Measurements from ENCODE around the gene NPY5R. TPM values are rescaled to one million over a fixed set of nuclear protein-coding genes. Genes with fewer than 3 reads are reported as not detected.

Gene NPY5R
- total RNA-seq, 1 experiment from 2014 or later: 7.1 TPM

- Histone ChIP-seq H3K9me3 (ENCODE audit: low read depth, low read length, poor library complexity, severe bottlenecking) (no peaks in the 10 kb centered on the region), H3K27ac (ENCODE audit: low read depth, low read length, poor library complexity, severe bottlenecking) (no peak overlapping the region), H3K4me1 (ENCODE audit: insufficient read depth, low read length, poor library complexity, severe bottlenecking) (no peaks in the 10 kb centered on the region), H3K36me3 (ENCODE audit: insufficient read depth, low read length, poor library complexity, severe bottlenecking) (no peaks in the 10 kb centered on the region), H3K27me3 (replicated peaks; ENCODE audit: insufficient read depth, low read depth, low read length, poor library complexity) (no peaks in the 10 kb centered on the region), H3K4me3 (ENCODE audit: low read depth, low read length, poor library complexity, severe bottlenecking) (no peak overlapping the region)
- TF ChIP-seq, protein P1, sequence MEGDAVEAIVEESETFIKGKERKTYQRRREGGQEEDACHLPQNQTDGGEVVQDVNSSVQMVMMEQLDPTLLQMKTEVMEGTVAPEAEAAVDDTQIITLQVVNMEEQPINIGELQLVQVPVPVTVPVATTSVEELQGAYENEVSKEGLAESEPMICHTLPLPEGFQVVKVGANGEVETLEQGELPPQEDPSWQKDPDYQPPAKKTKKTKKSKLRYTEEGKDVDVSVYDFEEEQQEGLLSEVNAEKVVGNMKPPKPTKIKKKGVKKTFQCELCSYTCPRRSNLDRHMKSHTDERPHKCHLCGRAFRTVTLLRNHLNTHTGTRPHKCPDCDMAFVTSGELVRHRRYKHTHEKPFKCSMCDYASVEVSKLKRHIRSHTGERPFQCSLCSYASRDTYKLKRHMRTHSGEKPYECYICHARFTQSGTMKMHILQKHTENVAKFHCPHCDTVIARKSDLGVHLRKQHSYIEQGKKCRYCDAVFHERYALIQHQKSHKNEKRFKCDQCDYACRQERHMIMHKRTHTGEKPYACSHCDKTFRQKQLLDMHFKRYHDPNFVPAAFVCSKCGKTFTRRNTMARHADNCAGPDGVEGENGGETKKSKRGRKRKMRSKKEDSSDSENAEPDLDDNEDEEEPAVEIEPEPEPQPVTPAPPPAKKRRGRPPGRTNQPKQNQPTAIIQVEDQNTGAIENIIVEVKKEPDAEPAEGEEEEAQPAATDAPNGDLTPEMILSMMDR (conservative IDR thresholded peaks at IDR 0.05; ENCODE audit: low read depth, low read length): no peak
- TF ChIP-seq EZH2 (IDR thresholded peaks at IDR 0.05; ENCODE audit: borderline replicate concordance, low read depth, low read length, poor library complexity, severe bottlenecking): no peak
- ChIA-PET CTCF (no interaction called here), POLR2A (ENCODE audit: low non-redundant PET) (no interaction called here)
- BruUV-seq (replicated peaks): no TSS peak
- DNase-seq (ENCODE audit: low spot score): no peak
- intact Hi-C loops (cut with micrococcal nuclease; ENCODE audit: unreplicated experiment): no loop called here
Measured at GRCh38 chr4:163380703-163381102, 37.0 kb downstream of the NPY5R start.

- Histone ChIP-seq H3K27me3 (replicated peaks; ENCODE audit: insufficient read depth, low read depth, low read length, poor library complexity) (no peaks in the 10 kb centered on the region), H3K4me1 (ENCODE audit: insufficient read depth, low read length, poor library complexity, severe bottlenecking) (no peaks in the 10 kb centered on the region), H3K4me3 (ENCODE audit: low read depth, low read length, poor library complexity, severe bottlenecking) (no peak overlapping the region), H3K36me3 (ENCODE audit: insufficient read depth, low read length, poor library complexity, severe bottlenecking) (no peaks in the 10 kb centered on the region), H3K27ac (ENCODE audit: low read depth, low read length, poor library complexity, severe bottlenecking) (no peak overlapping the region), H3K9me3 (ENCODE audit: low read depth, low read length, poor library complexity, severe bottlenecking) (no peaks in the 10 kb centered on the region)
- ChIA-PET POLR2A (ENCODE audit: low non-redundant PET) (no interaction called here), CTCF (no interaction called here)
- intact Hi-C loops (cut with micrococcal nuclease; ENCODE audit: unreplicated experiment): no loop called here
- TF ChIP-seq, protein P1 (conservative IDR thresholded peaks at IDR 0.05; ENCODE audit: low read depth, low read length): no peak
- TF ChIP-seq EZH2 (IDR thresholded peaks at IDR 0.05; ENCODE audit: borderline replicate concordance, low read depth, low read length, poor library complexity, severe bottlenecking): no peak
- no peak for DNase-seq (ENCODE audit: low spot score)
- no TSS peak for BruUV-seq (replicated peaks)
Measured at GRCh38 chr4:163382178-163382869, 38.6 kb downstream of the NPY5R start.

DNA sequence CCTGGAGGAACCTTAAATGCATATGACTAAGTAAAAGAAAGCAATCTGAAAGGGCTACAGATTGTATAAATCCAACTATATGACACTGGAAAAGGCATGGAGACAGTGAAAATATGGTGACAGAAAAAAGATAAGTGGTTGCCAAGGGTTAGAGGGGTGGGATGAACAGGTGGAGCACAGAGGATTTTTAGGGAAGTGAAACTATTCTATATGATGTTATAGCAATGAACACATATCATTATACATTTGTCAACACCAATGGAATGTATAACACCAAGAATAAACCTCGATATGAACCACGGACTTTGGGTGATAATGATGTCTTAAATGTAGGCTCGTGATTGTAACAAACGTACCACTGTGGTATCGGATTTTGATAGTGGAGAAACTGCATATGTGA is 40.7 kb downstream of the NPY5R start:
- intact Hi-C loops (cut with micrococcal nuclease; ENCODE audit: unreplicated experiment): no loop called here
- POLR2A ChIA-PET (ENCODE audit: low non-redundant PET): no interaction called here

More for the DNA sequence above, 40.7 kb downstream of the NPY5R start:
- Histone ChIP-seq H3K36me3 (ENCODE audit: insufficient read depth, low read length, poor library complexity, severe bottlenecking) (no peaks in the 10 kb centered on the region), H3K9me3 (ENCODE audit: low read depth, low read length, poor library complexity, severe bottlenecking) (no peaks in the 10 kb centered on the region), H3K27me3 (replicated peaks; ENCODE audit: insufficient read depth, low read depth, low read length, poor library complexity) (no peaks in the 10 kb centered on the region), H3K4me1 (ENCODE audit: insufficient read depth, low read length, poor library complexity, severe bottlenecking) (no peaks in the 10 kb centered on the region), H3K4me3 (ENCODE audit: low read depth, low read length, poor library complexity, severe bottlenecking) (no peak overlapping the region), H3K27ac (ENCODE audit: low read depth, low read length, poor library complexity, severe bottlenecking) (no peak overlapping the region)
- BruUV-seq (replicated peaks): no TSS peak
- CTCF ChIA-PET: no interaction called here
- no peak for DNase-seq (ENCODE audit: low spot score)
- TF ChIP-seq EZH2 (IDR thresholded peaks at IDR 0.05; ENCODE audit: borderline replicate concordance, low read depth, low read length, poor library complexity, severe bottlenecking): no peak
- TF ChIP-seq, protein P1 (conservative IDR thresholded peaks at IDR 0.05; ENCODE audit: low read depth, low read length): no peak

Measured in A673 (cell line).